GM12878 (cell line): ENCODE data around the gene SLC11A1. TPM values are rescaled to one million over a fixed set of nuclear protein-coding genes. Genes with fewer than 3 reads are reported as not detected.

ENCODE experiments used
- ATAC-seq: fragments of 200-7000 bp; cut with Tn5 transposase; 3 replicates; pipeline ENCODE4 v1.9.1; 2020; ENCODE audit warnings: mild to moderate bottlenecking, moderate library complexity
- BruUV-seq: library from RNA; stranded (reverse); fragments of 400-500 nt; replicated peaks from 2 replicates; lab custom pipeline; 2021; lab: Mats Ljungman, UMichigan
- CTCF ChIA-PET: fragments of 300-600 bp; sonication (Branson Sonifier 250); formaldehyde crosslinking; extraction: SDS; loops from one replicate; lab custom pipeline; 2021; ENCODE audit warnings: inconsistent platforms; lab: Yijun Ruan, JAX
- POLR2A ChIA-PET: fragments of 350-600 bp; formaldehyde crosslinking; extraction: SDS; loops from one replicate; lab custom pipeline; 2021; ENCODE audit warnings: inconsistent platforms; lab: Charles Lee
- RAD21 ChIA-PET: fragments of 300-600 bp; sonication (Branson Sonifier 250); formaldehyde crosslinking; loops from one replicate; lab custom pipeline; 2023; ENCODE audit warnings: antibody characterized with exemption; ENCODE audit not compliant: unreplicated experiment; lab: Charles Lee
- SMC1A ChIA-PET: fragments of 300-600 bp; sonication (Branson Sonifier 250); formaldehyde crosslinking; loops from one replicate; lab custom pipeline; 2023; ENCODE audit not compliant: unreplicated experiment, uncharacterized antibody; lab: Charles Lee
- DNase-seq: peaks from one replicate; pipeline ENCODE4 v3.0.0-alpha.2; 2011; ENCODE audit warnings: low read depth, low spot score
- FAIRE-seq: peaks from 3 replicates; lab custom pipeline; 2011; peaks lifted over from hg19 to GRCh38; lab: Jason Lieb, UNC
- H2AFZ ChIP-seq: 2 replicates; pipeline ENCODE4 v1.6.0; 2011; ENCODE audit warnings: low read depth, low read length, control low read depth; ENCODE audit not compliant: control insufficient read depth
- H3K27ac ChIP-seq: 2 replicates; pipeline ENCODE4 v1.5.1; 2011; ENCODE audit warnings: control low read depth; ENCODE audit not compliant: control insufficient read depth, insufficient read depth
- H3K27me3 ChIP-seq, 2 experiments: replicated peaks in 1 of 2; 2 replicates each; pipeline versions ENCODE4 v1.6.0 to v1.6.1; 2011; ENCODE audit warnings: low read length in 1 of 2; ENCODE audit not compliant: control insufficient read depth in 2 of 2, insufficient read depth in 2 of 2
- H3K36me3 ChIP-seq, 2 experiments: 2 replicates each; pipeline ENCODE4 v1.5.1; 2011; ENCODE audit warnings: low read length in 1 of 2; ENCODE audit not compliant: control insufficient read depth in 2 of 2, insufficient read depth in 2 of 2
- H3K4me1 ChIP-seq: 2 replicates; pipeline ENCODE4 v1.6.1; 2011; ENCODE audit warnings: mild to moderate bottlenecking, low read length, moderate library complexity, mixed read lengths; ENCODE audit not compliant: control insufficient read depth, insufficient read depth
- H3K4me2 ChIP-seq: 2 replicates; pipeline ENCODE4 v1.6.0; 2011; ENCODE audit warnings: control low read depth; ENCODE audit not compliant: control insufficient read depth, insufficient read depth
- H3K4me3 ChIP-seq: fragments of 200-600 bp; sonication (generic); 2 replicates; pipeline ENCODE4 v1.5.1; 2016
- H3K79me2 ChIP-seq: 2 replicates; pipeline ENCODE4 v1.6.0; 2011; ENCODE audit warnings: low read length; ENCODE audit not compliant: control insufficient read depth, insufficient read depth
- H3K9ac ChIP-seq: 2 replicates; pipeline ENCODE4 v1.8.0; 2011; ENCODE audit warnings: low read length, control low read depth, mixed read lengths; ENCODE audit not compliant: control insufficient read depth, insufficient read depth
- H3K9me3 ChIP-seq: replicated peaks from 3 replicates; pipeline ENCODE4 v1.5.1; 2011; ENCODE audit warnings: mild to moderate bottlenecking, low read length; ENCODE audit not compliant: control insufficient read depth, insufficient read depth
- H4K20me1 ChIP-seq: 2 replicates; pipeline ENCODE4 v1.6.0; 2011; ENCODE audit not compliant: control insufficient read depth, insufficient read depth
- BCL11A ChIP-seq: IDR thresholded peaks from 2 replicates; pipeline ENCODE4 v1.6.1; 2011; ENCODE audit warnings: low read depth, low read length
- GABPA ChIP-seq: IDR thresholded peaks from 2 replicates; pipeline ENCODE4 v1.6.1; 2014; ENCODE audit warnings: antibody characterized with exemption, low read depth, mild to moderate bottlenecking, inconsistent platforms
- IRF4 ChIP-seq: IDR thresholded peaks from 2 replicates; pipeline ENCODE4 v1.6.1; 2011; ENCODE audit warnings: low read depth, low read length
- MTA2 ChIP-seq: fragments of 450-650 bp; IDR thresholded peaks from 2 replicates; pipeline ENCODE4 v1.6.1; 2016; ENCODE audit warnings: low read depth, mild to moderate bottlenecking, moderate library complexity
- MTA3 ChIP-seq: IDR thresholded peaks from 2 replicates; pipeline ENCODE4 v1.6.1; 2012; ENCODE audit warnings: low read length, inconsistent platforms, borderline replicate concordance
- RB1 ChIP-seq: fragments of 450-650 bp; formaldehyde crosslinking; IDR thresholded peaks from 2 replicates; pipeline ENCODE4 v1.6.1; 2017; ENCODE audit warnings: mild to moderate bottlenecking, borderline replicate concordance
- SIN3A ChIP-seq: IDR thresholded peaks from 2 replicates; pipeline ENCODE4 v1.6.1; 2012; ENCODE audit warnings: low read depth, low read length, improper control_type of control experiment
- TARDBP ChIP-seq: IDR thresholded peaks from 2 replicates; pipeline ENCODE4 v1.6.1; 2016; ENCODE audit warnings: borderline replicate concordance
- TBL1XR1 ChIP-seq: IDR thresholded peaks from 2 replicates; pipeline ENCODE4 v1.6.1; 2012; ENCODE audit warnings: low read depth, low read length, improper control_type of control experiment
- WRNIP1 ChIP-seq: IDR thresholded peaks from 2 replicates; pipeline ENCODE4 v1.6.1; 2011; ENCODE audit warnings: low read depth, low read length, improper control_type of control experiment, borderline replicate concordance
- YBX1 ChIP-seq: fragments of 450-650 bp; IDR thresholded peaks from 2 replicates; pipeline ENCODE4 v1.6.1; 2016; ENCODE audit warnings: antibody characterized with exemption
- YY1 ChIP-seq: IDR thresholded peaks from 2 replicates; pipeline ENCODE4 v1.6.1; 2011; ENCODE audit warnings: low read depth, mild to moderate bottlenecking, low read length
- WGBS: methylation state at CpG from one replicate; pipeline ENCODE4 v1.1.6; 2016; ENCODE audit warnings: low lambda C conversion rate; ENCODE audit not compliant: insufficient replicate concordance, insufficient coverage; ENCODE audit errors: missing lambda C conversion rate; 5-methylcytosine and 5-hydroxymethylcytosine counted together
- in situ Hi-C: fragments of 300-500 bp; cut with MboI; formaldehyde crosslinking; loops from 9 replicates; pipeline ENCODE4 v1.14.3; 2018; ENCODE audit warnings: mixed read lengths
- intact Hi-C: fragments of 100-400 bp; cut with micrococcal nuclease; formaldehyde crosslinking; loops from one replicate; pipeline ENCODE4 v1.14.2; 2022; ENCODE audit not compliant: unreplicated experiment
- polyA plus RNA-seq, 11 experiments: library from polyadenylated mRNA; depleted of rRNA in 4 of 11; unstranded in 6 of 11; stranded (reverse) in 5 of 11; fragments of >200 nt; fragmentation: Nextera tagmentation in 4 of 11; fragmentation: Illumina TruSeq in 1 of 11; extraction: Ambion mirVana in 4 of 11; extraction: Trizol in 1 of 11; gene quantifications; 1 replicate in 1 of 11; 2 replicates in 10 of 11; pipeline versions ENCODE4 v1.2.1 to v1.2.3, GENCODE V29; 2011 to 2016; ENCODE audit warnings: inconsistent platforms in 2 of 11, missing spikeins in 2 of 11, low read depth in 1 of 11
- total RNA-seq, 4 experiments: library from RNA; depleted of rRNA in 3 of 4; stranded (reverse); fragments of >200 nt in 3 of 4; fragmentation: Illumina TruSeq in 1 of 4; extraction: Trizol in 1 of 4; gene quantifications; 2 replicates each; pipeline versions ENCODE4 v1.2.1 to v1.2.3, GENCODE V29; 2013 to 2021
- TF ChIP-seq, protein P1 (sequence below): fragments of 450-650 bp; formaldehyde crosslinking; IDR thresholded peaks from 2 replicates; pipeline ENCODE4 v1.4.0; 2020; ENCODE audit warnings: mild to moderate bottlenecking, moderate library complexity
- TF ChIP-seq, protein P2 (sequence below): IDR thresholded peaks from 2 replicates; pipeline ENCODE4 v1.6.1; 2012; ENCODE audit warnings: improper control_type of control experiment, low read depth, low read length; ENCODE audit not compliant: insufficient replicate concordance
- TF ChIP-seq, protein P3 (sequence below): IDR thresholded peaks from 2 replicates; pipeline ENCODE4 v1.6.1; 2012; ENCODE audit warnings: low read depth, low read length, improper control_type of control experiment

Gene SLC11A1
- total and polyA plus RNA-seq, 10 of the 15 experiments (the other 5 are each of a cell fraction or from before 2014, with no cell fraction given): 0.03 to 0.38 (median 0.12) TPM

DNA sequence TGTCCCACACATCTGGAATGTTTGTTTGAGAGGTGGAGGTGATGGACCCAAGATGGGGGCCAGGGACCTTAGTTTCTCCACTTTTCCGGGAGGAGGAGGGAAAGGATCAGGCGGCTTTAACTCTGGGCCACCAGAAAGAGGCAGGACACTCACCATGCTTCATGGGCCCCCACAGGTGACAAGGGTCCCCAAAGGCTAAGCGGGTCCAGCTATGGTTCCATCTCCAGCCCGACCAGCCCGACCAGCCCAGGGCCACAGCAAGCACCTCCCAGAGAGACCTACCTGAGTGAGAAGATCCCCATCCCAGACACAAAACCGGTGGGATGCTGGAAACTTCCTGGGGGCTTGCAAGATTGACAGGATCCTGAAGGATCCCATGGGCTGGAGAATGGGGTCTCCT lies 712 bp downstream of the SLC11A1 start (continued):
- TF ChIP-seq, protein P1, sequence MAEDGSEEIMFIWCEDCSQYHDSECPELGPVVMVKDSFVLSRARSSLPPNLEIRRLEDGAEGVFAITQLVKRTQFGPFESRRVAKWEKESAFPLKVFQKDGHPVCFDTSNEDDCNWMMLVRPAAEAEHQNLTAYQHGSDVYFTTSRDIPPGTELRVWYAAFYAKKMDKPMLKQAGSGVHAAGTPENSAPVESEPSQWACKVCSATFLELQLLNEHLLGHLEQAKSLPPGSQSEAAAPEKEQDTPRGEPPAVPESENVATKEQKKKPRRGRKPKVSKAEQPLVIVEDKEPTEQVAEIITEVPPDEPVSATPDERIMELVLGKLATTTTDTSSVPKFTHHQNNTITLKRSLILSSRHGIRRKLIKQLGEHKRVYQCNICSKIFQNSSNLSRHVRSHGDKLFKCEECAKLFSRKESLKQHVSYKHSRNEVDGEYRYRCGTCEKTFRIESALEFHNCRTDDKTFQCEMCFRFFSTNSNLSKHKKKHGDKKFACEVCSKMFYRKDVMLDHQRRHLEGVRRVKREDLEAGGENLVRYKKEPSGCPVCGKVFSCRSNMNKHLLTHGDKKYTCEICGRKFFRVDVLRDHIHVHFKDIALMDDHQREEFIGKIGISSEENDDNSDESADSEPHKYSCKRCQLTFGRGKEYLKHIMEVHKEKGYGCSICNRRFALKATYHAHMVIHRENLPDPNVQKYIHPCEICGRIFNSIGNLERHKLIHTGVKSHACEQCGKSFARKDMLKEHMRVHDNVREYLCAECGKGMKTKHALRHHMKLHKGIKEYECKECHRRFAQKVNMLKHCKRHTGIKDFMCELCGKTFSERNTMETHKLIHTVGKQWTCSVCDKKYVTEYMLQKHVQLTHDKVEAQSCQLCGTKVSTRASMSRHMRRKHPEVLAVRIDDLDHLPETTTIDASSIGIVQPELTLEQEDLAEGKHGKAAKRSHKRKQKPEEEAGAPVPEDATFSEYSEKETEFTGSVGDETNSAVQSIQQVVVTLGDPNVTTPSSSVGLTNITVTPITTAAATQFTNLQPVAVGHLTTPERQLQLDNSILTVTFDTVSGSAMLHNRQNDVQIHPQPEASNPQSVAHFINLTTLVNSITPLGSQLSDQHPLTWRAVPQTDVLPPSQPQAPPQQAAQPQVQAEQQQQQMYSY (CRISPR knock-in tag): no peak
- TF ChIP-seq SIN3A (no peak), WRNIP1 (no peak), BCL11A (no peak)

DNA sequence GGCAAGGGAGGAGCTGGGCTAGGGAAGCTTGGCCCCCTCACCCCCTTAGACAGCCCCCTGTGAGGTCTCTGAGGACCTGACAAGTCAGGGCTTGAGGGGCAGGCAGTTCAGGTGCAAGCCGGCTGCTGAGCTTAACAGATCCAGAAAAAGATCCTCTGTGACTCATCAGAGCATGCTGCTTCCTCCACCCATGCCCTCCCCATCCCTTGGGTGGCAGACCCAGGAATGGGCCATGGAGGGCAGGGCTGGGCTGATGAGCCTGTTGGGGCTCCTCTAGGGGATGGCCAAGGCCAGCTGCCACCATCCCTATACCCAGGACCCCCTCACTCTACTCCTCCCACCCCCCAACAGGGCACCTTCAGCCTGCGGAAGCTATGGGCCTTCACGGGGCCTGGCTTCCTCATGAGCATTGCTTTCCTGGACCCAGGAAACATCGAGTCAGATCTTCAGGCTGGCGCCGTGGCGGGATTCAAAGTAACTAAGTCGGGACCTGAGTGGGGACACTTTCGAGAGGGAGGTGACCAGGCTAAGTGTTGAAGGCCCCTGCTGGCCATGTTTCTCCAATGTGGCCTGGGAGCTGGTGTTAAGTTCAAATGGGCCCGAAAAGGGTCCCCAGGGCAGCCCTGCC lies 1.9 kb downstream of the SLC11A1 start:
- intact Hi-C loops: no loop called here
- Histone ChIP-seq H3K4me3 (no peak overlapping the region), H3K4me1 (no peaks in the 10 kb centered on the region), H3K27ac (no peak overlapping the region), H4K20me1 (no peaks in the 10 kb centered on the region), H3K9me3 (no peaks in the 10 kb centered on the region), H3K9ac (no peak overlapping the region), H3K79me2 (no peaks in the 10 kb centered on the region), H3K36me3 (no peaks in the 10 kb centered on the region), H2AFZ (no peak overlapping the region), H3K27me3 (no peaks in the 10 kb centered on the region; a peak in 1 of 4 replicates), H3K4me2 (no peak overlapping the region)
- in situ Hi-C loops: loop anchor here (25.0 kb wide), 1 partner anchor 97 kb away; the partner anchor contains the start of gene TMBIM1
- 68% methylated on average over 10 of the region's 10 CpGs for WGBS
- ATAC-seq (no peak; the same call in 2 of the 3 replicates), DNase-seq (no peak), FAIRE-seq (no peak)
- RAD21 ChIA-PET: interaction anchor here (0.8 to 1.2 kb wide), 2 partner anchors 9 to 10 kb away, joined by 3 read pairs; no protein-coding TSS in a partner anchor
- BruUV-seq: no TSS peak
- POLR2A ChIA-PET: interaction anchor here (2.8 kb wide), 1 partner anchor 10 kb away, joined by 8 read pairs; no protein-coding TSS in a partner anchor
- CTCF ChIA-PET: interaction anchor here (1.4 to 2.1 kb wide), 3 partner anchors 10 to 82 kb away, joined by 6 to 7 read pairs (median 6); partner anchors contain the start of gene CATIP
- SMC1A ChIA-PET: interaction anchor here (0.6 kb wide), 1 partner anchor 195 kb away, joined by 3 read pairs; no protein-coding TSS in a partner anchor
- no peak for TF ChIP-seq GABPA
- no peak for TF ChIP-seq YBX1
- TF ChIP-seq, protein P2, sequence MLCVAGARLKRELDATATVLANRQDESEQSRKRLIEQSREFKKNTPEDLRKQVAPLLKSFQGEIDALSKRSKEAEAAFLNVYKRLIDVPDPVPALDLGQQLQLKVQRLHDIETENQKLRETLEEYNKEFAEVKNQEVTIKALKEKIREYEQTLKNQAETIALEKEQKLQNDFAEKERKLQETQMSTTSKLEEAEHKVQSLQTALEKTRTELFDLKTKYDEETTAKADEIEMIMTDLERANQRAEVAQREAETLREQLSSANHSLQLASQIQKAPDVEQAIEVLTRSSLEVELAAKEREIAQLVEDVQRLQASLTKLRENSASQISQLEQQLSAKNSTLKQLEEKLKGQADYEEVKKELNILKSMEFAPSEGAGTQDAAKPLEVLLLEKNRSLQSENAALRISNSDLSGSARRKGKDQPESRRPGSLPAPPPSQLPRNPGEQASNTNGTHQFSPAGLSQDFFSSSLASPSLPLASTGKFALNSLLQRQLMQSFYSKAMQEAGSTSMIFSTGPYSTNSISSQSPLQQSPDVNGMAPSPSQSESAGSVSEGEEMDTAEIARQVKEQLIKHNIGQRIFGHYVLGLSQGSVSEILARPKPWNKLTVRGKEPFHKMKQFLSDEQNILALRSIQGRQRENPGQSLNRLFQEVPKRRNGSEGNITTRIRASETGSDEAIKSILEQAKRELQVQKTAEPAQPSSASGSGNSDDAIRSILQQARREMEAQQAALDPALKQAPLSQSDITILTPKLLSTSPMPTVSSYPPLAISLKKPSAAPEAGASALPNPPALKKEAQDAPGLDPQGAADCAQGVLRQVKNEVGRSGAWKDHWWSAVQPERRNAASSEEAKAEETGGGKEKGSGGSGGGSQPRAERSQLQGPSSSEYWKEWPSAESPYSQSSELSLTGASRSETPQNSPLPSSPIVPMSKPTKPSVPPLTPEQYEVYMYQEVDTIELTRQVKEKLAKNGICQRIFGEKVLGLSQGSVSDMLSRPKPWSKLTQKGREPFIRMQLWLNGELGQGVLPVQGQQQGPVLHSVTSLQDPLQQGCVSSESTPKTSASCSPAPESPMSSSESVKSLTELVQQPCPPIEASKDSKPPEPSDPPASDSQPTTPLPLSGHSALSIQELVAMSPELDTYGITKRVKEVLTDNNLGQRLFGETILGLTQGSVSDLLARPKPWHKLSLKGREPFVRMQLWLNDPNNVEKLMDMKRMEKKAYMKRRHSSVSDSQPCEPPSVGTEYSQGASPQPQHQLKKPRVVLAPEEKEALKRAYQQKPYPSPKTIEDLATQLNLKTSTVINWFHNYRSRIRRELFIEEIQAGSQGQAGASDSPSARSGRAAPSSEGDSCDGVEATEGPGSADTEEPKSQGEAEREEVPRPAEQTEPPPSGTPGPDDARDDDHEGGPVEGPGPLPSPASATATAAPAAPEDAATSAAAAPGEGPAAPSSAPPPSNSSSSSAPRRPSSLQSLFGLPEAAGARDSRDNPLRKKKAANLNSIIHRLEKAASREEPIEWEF: no peak
- TF ChIP-seq IRF4: no peak
- no peak for TF ChIP-seq TBL1XR1
- TF ChIP-seq, protein P3, sequence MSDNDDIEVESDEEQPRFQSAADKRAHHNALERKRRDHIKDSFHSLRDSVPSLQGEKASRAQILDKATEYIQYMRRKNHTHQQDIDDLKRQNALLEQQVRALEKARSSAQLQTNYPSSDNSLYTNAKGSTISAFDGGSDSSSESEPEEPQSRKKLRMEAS: no peak
- no peak for TF ChIP-seq TARDBP
- no peak for TF ChIP-seq YY1
- no peak for TF ChIP-seq MTA2
- no peak for TF ChIP-seq RB1
- no peak for TF ChIP-seq MTA3
